Neural cell (in vitro differentiated cells): ENCODE measurements around the gene KIAA1614. TPM values are rescaled to one million over a fixed set of nuclear protein-coding genes. Genes with fewer than 3 reads are reported as not detected.

Experiments
- H2AFZ ChIP-seq: fragments of 200-600, 300-800 bp; sonication (generic), shearing (Covaris generic); 2 replicates; pipeline ENCODE4 v1.6.0; 2014; ENCODE audit warnings: low read depth, mild to moderate bottlenecking, antibody characterized with exemption, low read length, moderate library complexity
- H3F3A ChIP-seq: fragments of 200-600 bp; shearing (Covaris generic); 2 replicates; pipeline ENCODE4 v1.6.1; 2016; ENCODE audit warnings: mild to moderate bottlenecking, moderate library complexity, mixed read lengths, antibody characterized with exemption, low read length; ENCODE audit not compliant: insufficient read depth, poor library complexity, severe bottlenecking
- H3K27ac ChIP-seq: fragments of 200-600, 300-800 bp; sonication (generic), shearing (Covaris generic); 2 replicates; pipeline ENCODE4 v1.5.1; 2014; ENCODE audit warnings: mild to moderate bottlenecking, low read length, moderate library complexity
- H3K27me3 ChIP-seq: fragments of 300-800, 200-600 bp; sonication (generic), shearing (Covaris generic); 2 replicates; pipeline ENCODE4 v1.6.0; 2014; ENCODE audit warnings: mild to moderate bottlenecking, low read depth, low read length, moderate library complexity; ENCODE audit not compliant: insufficient read depth
- H3K36me3 ChIP-seq: fragments of 300-800, 200-600 bp; sonication (generic), shearing (Covaris generic); 2 replicates; pipeline ENCODE4 v1.5.1; 2014; ENCODE audit warnings: mild to moderate bottlenecking, antibody characterized with exemption, low read length, moderate library complexity; ENCODE audit not compliant: insufficient read depth
- H3K4me2 ChIP-seq: fragments of 300-800, 200-600 bp; sonication (generic), shearing (Covaris generic); 2 replicates; pipeline ENCODE4 v1.6.0; 2014; ENCODE audit warnings: mild to moderate bottlenecking, low read length
- H3K4me3 ChIP-seq: fragments of 300-800, 200-600 bp; sonication (generic), shearing (Covaris generic); 2 replicates; pipeline ENCODE4 v1.5.1; 2014; ENCODE audit warnings: mild to moderate bottlenecking, low read length, moderate library complexity
- H3K79me2 ChIP-seq: fragments of 200-600 bp; shearing (Covaris generic); replicated peaks from 2 replicates; pipeline ENCODE4 v1.6.0; 2014; ENCODE audit warnings: mild to moderate bottlenecking, low read length, moderate library complexity; ENCODE audit not compliant: insufficient read depth
- H3K9ac ChIP-seq: fragments of 300-800, 200-600 bp; sonication (generic), shearing (Covaris generic); 2 replicates; pipeline ENCODE4 v1.6.1; 2016; ENCODE audit warnings: mild to moderate bottlenecking, low read length, mixed read lengths
- H3K9me2 ChIP-seq: fragments of 200-600 bp; shearing (Covaris generic); 2 replicates; pipeline ENCODE4 v1.6.1; 2016; ENCODE audit warnings: mild to moderate bottlenecking, low read length, mixed read lengths; ENCODE audit not compliant: insufficient read depth
- H3K9me3 ChIP-seq: fragments of 200-600, 300-800 bp; sonication (generic), shearing (Covaris generic); 2 replicates; pipeline ENCODE4 v1.6.1; 2016; ENCODE audit warnings: mild to moderate bottlenecking, mixed run types, low read length, moderate library complexity, mixed read lengths
- H4K20me1 ChIP-seq: fragments of 200-600 bp; shearing (Covaris generic); 2 replicates; pipeline ENCODE4 v1.6.1; 2016; ENCODE audit warnings: mild to moderate bottlenecking, mixed run types; ENCODE audit not compliant: insufficient read depth
- CTCF ChIP-seq: fragments of 450-650 bp; IDR thresholded peaks from 2 replicates; pipeline ENCODE4 v1.5.1; 2014; ENCODE audit warnings: antibody characterized with exemption, mild to moderate bottlenecking, moderate library complexity; ENCODE audit not compliant: poor library complexity, severe bottlenecking
- EP300 ChIP-seq: fragments of 450-650 bp; conservative IDR thresholded peaks from 2 replicates; pipeline ENCODE4 v1.6.1; 2014; ENCODE audit warnings: antibody characterized with exemption, mild to moderate bottlenecking, moderate library complexity; ENCODE audit not compliant: poor library complexity, severe bottlenecking
- EZH2 ChIP-seq: fragments of 200-600, 300-800 bp; shearing (Covaris generic), sonication (generic); IDR thresholded peaks from 2 replicates; pipeline ENCODE4 v1.6.1; 2014; ENCODE audit warnings: antibody characterized with exemption, low read length, borderline replicate concordance, mild to moderate bottlenecking; ENCODE audit not compliant: insufficient read depth, poor library complexity, severe bottlenecking
- MXI1 ChIP-seq: fragments of 450-650 bp; conservative IDR thresholded peaks from 2 replicates; pipeline ENCODE4 v1.6.1; 2014; ENCODE audit warnings: antibody characterized with exemption, mild to moderate bottlenecking; ENCODE audit not compliant: poor library complexity, severe bottlenecking
- POLR2AphosphoS5 ChIP-seq: IDR thresholded peaks from 2 replicates; pipeline ENCODE4 v1.6.1; 2012
- RAD21 ChIP-seq: fragments of 450-650 bp; conservative IDR thresholded peaks from 2 replicates; pipeline ENCODE4 v1.6.1; 2014; ENCODE audit warnings: antibody characterized with exemption, mild to moderate bottlenecking, moderate library complexity
- REST ChIP-seq: IDR thresholded peaks from 2 replicates; pipeline ENCODE4 v1.6.1; 2012; ENCODE audit warnings: borderline replicate concordance
- TAF1 ChIP-seq: IDR thresholded peaks from 2 replicates; pipeline ENCODE4 v1.6.1; 2012; ENCODE audit warnings: low read depth
- polyA plus RNA-seq: library from polyadenylated mRNA; depleted of rRNA; stranded (reverse); fragments of >200 nt; gene quantifications from 2 replicates; pipeline ENCODE4 v1.2.3, GENCODE V29; 2014

KIAA1614 gene
- polyA plus RNA-seq, 1 donor from 2014 or later: 0.50 TPM

GRCh38 chr1:180971273-180971997 lies 58.7 kb downstream of the KIAA1614 start:
- Histone ChIP-seq H3K9ac (no peak overlapping the region), H3K4me3 (no peak overlapping the region), H4K20me1 (no peaks in the 10 kb centered on the region), H3F3A (no peaks in the 10 kb centered on the region), H3K27ac (no peak overlapping the region), H3K27me3 (no peaks in the 10 kb centered on the region), H3K36me3 (no peaks in the 10 kb centered on the region), H3K4me2 (no peak overlapping the region), H3K79me2 (no peaks in the 10 kb centered on the region), H2AFZ (no peak overlapping the region), H3K9me3 (no peaks in the 10 kb centered on the region), H3K9me2 (no peaks in the 10 kb centered on the region)
- TF ChIP-seq CTCF (no peak), RAD21 (no peak), MXI1 (no peak), TAF1 (no peak), POLR2AphosphoS5 (no peak), REST (no peak), EZH2 (no peak)

GRCh38 chr1:180973369-180973768 lies 60.7 kb downstream of the KIAA1614 start:
- Histone ChIP-seq H3F3A (no peaks in the 10 kb centered on the region), H3K36me3 (peaks cover 3% of the 10 kb centered on the region), H3K9me3 (no peaks in the 10 kb centered on the region), H3K79me2 (peaks cover under 1% of the 10 kb centered on the region), H4K20me1 (no peaks in the 10 kb centered on the region), H3K9me2 (no peaks in the 10 kb centered on the region), H3K27ac (no peak overlapping the region), H2AFZ (no peak overlapping the region), H3K4me2 (no peak overlapping the region), H3K4me3 (no peak overlapping the region), H3K27me3 (no peaks in the 10 kb centered on the region), H3K9ac (no peak overlapping the region)
- TF ChIP-seq EZH2: no peak
- no peak for TF ChIP-seq MXI1
- TF ChIP-seq REST: no peak
- TF ChIP-seq CTCF: no peak
- no peak for TF ChIP-seq TAF1
- TF ChIP-seq EP300: no peak
